Loucy (cell line): ENCODE measurements around the gene DNAJB6.
A peak's percentile ranks its signal among the peaks of the same experiment; 100 is the strongest.

Experiments
- H2AFZ ChIP-seq: fragments of 200-600 bp; sonication (generic); 2 replicates; pipeline ENCODE4 v1.6.0; 2016; ENCODE audit warnings: antibody characterized with exemption, mild to moderate bottlenecking, low read length, moderate library complexity
- H3F3A ChIP-seq: fragments of 200-600 bp; 2 replicates; pipeline ENCODE4 v1.6.0; 2016; ENCODE audit warnings: antibody characterized with exemption, low read depth, mild to moderate bottlenecking
- H3K27me3 ChIP-seq: fragments of 200-600 bp; sonication (generic); 2 replicates; pipeline ENCODE4 v1.6.1; 2014; ENCODE audit warnings: low read length, mild to moderate bottlenecking; ENCODE audit not compliant: insufficient read depth, poor library complexity, severe bottlenecking
- H3K36me3 ChIP-seq: fragments of 200-600 bp; sonication (generic); 2 replicates; pipeline ENCODE4 v1.6.1; 2016; ENCODE audit warnings: low read length; ENCODE audit not compliant: insufficient read depth
- H3K4me1 ChIP-seq: fragments of 200-600 bp; sonication (generic); 2 replicates; pipeline ENCODE4 v1.5.1; 2014; ENCODE audit warnings: low read length, mild to moderate bottlenecking; ENCODE audit not compliant: insufficient read depth, poor library complexity, severe bottlenecking
- H3K4me2 ChIP-seq: fragments of 200-600 bp; sonication (generic); 2 replicates; pipeline ENCODE4 v1.6.0; 2014; ENCODE audit warnings: antibody characterized with exemption, low read length, low read depth, mild to moderate bottlenecking; ENCODE audit not compliant: poor library complexity, severe bottlenecking
- H3K4me3 ChIP-seq: fragments of 200-600 bp; sonication (generic); 2 replicates; pipeline ENCODE4 v1.5.1; 2014; ENCODE audit warnings: low read length, mild to moderate bottlenecking, mixed read lengths; ENCODE audit not compliant: poor library complexity, severe bottlenecking
- H3K79me2 ChIP-seq: fragments of 200-600 bp; sonication (generic); 2 replicates; pipeline ENCODE4 v1.6.1; 2014; ENCODE audit warnings: low read length; ENCODE audit not compliant: insufficient read depth
- H3K9ac ChIP-seq: fragments of 200-600 bp; sonication (generic); 2 replicates; pipeline ENCODE4 v1.6.0; 2014; ENCODE audit warnings: mild to moderate bottlenecking, low read depth, low read length, moderate library complexity; ENCODE audit not compliant: poor library complexity, severe bottlenecking
- H3K9me2 ChIP-seq: fragments of 200-600 bp; sonication (generic); replicated peaks from 2 replicates; pipeline ENCODE4 v1.6.1; 2016; ENCODE audit warnings: low read depth, low read length, mixed read lengths
- H3K9me3 ChIP-seq: fragments of 200-600 bp; sonication (generic); 2 replicates; pipeline ENCODE4 v1.6.1; 2014; ENCODE audit warnings: mild to moderate bottlenecking, antibody characterized with exemption, low read length, low read depth; ENCODE audit not compliant: insufficient read depth
- H4K20me1 ChIP-seq: fragments of 200-600 bp; sonication (generic); 2 replicates; pipeline ENCODE4 v1.6.0; 2014; ENCODE audit warnings: antibody characterized with exemption, low read length, mild to moderate bottlenecking; ENCODE audit not compliant: insufficient read depth, poor library complexity, severe bottlenecking
- EZH2phosphoT487 ChIP-seq: fragments of 200-600 bp; IDR thresholded peaks from 2 replicates; pipeline ENCODE4 v1.6.1; 2018; ENCODE audit warnings: antibody characterized with exemption, mild to moderate bottlenecking, moderate library complexity, borderline replicate concordance
- TF ChIP-seq, protein P1 (sequence below): fragments of 200-600 bp; sonication (generic); conservative IDR thresholded peaks from 2 replicates; pipeline ENCODE4 v1.5.1; 2014; ENCODE audit warnings: mild to moderate bottlenecking, antibody characterized with exemption, low read length

DNAJB6 gene

DNA sequence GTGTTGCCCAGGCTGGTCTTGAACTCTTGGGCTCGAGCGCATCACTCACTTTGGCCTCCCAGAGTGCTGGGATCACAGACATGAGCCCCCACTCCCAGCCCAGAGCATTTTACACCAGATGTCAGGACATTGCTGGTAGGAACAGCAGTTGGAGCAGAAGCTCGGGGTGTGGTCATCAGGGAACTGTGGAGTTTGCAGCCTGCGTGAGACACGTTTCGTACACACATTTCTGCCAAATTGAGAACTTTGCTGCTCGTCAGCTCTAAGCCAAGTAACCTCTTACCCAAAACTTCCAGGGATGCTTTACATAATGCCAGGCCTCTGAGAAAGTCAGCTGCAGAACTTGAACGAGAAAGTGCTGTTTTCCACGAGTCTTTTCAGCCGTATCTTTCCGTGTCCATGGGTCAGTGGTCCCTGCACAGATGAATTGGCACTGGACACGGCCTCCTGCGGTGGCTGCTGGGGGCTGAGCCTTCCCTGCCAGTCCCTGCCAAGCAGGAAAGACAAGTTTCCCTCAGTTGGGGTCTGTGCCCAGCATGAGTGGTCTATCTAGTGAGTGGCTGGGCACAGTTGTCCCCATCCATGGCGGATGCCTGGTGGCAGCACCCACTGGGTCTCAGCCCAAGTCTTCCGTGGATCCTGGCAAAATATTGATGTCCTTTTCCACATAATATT is 54.4 kb downstream of the DNAJB6 start:
- H3K27me3 ChIP-seq = no peaks in the 10 kb centered on the region
- H3K9me2 ChIP-seq = no peaks in the 10 kb centered on the region
- H4K20me1 ChIP-seq = peaks cover 54% of the 10 kb centered on the region
- H3K9ac ChIP-seq = no peak overlapping the region
- peaks cover 16% of the 10 kb centered on the region; the same call in 1 of the 2 replicates for H3F3A ChIP-seq
- H3K79me2 ChIP-seq = peaks cover 75% of the 10 kb centered on the region
- peak overlapping the region; percentile 58 for H3K4me3 ChIP-seq
- H3K36me3 ChIP-seq = peaks cover 65% of the 10 kb centered on the region
- TF ChIP-seq, protein P1, sequence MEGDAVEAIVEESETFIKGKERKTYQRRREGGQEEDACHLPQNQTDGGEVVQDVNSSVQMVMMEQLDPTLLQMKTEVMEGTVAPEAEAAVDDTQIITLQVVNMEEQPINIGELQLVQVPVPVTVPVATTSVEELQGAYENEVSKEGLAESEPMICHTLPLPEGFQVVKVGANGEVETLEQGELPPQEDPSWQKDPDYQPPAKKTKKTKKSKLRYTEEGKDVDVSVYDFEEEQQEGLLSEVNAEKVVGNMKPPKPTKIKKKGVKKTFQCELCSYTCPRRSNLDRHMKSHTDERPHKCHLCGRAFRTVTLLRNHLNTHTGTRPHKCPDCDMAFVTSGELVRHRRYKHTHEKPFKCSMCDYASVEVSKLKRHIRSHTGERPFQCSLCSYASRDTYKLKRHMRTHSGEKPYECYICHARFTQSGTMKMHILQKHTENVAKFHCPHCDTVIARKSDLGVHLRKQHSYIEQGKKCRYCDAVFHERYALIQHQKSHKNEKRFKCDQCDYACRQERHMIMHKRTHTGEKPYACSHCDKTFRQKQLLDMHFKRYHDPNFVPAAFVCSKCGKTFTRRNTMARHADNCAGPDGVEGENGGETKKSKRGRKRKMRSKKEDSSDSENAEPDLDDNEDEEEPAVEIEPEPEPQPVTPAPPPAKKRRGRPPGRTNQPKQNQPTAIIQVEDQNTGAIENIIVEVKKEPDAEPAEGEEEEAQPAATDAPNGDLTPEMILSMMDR = no peak
- TF ChIP-seq EZH2phosphoT487 = no peak
- peak overlapping the region; percentile 76 for H3K4me2 ChIP-seq
- H3K4me1 ChIP-seq = peaks cover 36% of the 10 kb centered on the region
- H3K9me3 ChIP-seq = no peaks in the 10 kb centered on the region
- H2AFZ ChIP-seq = no peak overlapping the region

DNA sequence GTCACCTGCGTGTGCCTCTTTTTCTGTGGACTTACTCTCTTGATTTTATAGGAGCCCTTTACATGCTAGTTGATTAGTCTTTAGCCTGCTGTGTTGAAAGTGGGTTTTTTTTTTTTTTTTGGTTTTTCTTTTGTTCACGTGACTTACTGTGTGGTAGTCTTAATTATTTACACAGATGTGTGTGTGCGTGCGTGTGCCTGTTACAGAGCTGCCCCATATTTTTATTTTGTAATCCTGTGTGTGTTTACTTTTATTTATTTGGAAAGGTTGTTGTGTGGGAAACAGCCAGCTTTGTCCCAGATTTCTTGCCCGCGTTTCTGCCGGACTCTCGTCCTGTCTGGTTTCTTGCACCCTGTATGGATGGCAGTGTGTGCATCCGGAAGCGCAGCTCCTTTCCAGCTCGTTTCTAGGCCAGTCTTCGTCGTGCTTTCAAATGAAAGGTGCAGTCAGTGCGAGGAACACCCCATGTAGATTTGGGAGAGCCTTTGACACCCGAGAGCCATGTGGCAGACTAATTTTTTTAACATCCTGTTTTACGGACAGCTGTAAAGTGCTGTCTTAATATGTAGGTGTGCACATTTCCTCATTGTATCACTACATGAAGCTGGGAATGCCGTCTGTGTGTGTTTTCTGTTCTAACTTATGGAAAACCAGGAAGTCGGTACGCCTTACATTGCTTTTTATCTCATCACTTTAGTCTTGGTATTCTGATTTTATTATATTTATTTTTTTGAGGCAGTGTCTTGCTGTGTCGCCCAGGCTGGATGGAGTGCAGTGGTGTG is 55.6 kb downstream of the DNAJB6 start:
- Histone ChIP-seq H3F3A (0 out of 2 replicates have a peak, but pooled peaks cover 10% of the 10 kb centered on the region), H3K27me3 (no peaks in the 10 kb centered on the region), H4K20me1 (peaks cover 60% of the 10 kb centered on the region), H3K9me3 (no peaks in the 10 kb centered on the region), H3K4me1 (peaks cover 29% of the 10 kb centered on the region), H3K9ac (no peak overlapping the region), H2AFZ (no peak overlapping the region), H3K36me3 (peaks cover 63% of the 10 kb centered on the region), H3K9me2 (no peaks in the 10 kb centered on the region), H3K79me2 (peaks cover 76% of the 10 kb centered on the region), H3K4me3 (no peak overlapping the region), H3K4me2 (no peak overlapping the region)
- TF ChIP-seq EZH2phosphoT487 = no peak

DNA sequence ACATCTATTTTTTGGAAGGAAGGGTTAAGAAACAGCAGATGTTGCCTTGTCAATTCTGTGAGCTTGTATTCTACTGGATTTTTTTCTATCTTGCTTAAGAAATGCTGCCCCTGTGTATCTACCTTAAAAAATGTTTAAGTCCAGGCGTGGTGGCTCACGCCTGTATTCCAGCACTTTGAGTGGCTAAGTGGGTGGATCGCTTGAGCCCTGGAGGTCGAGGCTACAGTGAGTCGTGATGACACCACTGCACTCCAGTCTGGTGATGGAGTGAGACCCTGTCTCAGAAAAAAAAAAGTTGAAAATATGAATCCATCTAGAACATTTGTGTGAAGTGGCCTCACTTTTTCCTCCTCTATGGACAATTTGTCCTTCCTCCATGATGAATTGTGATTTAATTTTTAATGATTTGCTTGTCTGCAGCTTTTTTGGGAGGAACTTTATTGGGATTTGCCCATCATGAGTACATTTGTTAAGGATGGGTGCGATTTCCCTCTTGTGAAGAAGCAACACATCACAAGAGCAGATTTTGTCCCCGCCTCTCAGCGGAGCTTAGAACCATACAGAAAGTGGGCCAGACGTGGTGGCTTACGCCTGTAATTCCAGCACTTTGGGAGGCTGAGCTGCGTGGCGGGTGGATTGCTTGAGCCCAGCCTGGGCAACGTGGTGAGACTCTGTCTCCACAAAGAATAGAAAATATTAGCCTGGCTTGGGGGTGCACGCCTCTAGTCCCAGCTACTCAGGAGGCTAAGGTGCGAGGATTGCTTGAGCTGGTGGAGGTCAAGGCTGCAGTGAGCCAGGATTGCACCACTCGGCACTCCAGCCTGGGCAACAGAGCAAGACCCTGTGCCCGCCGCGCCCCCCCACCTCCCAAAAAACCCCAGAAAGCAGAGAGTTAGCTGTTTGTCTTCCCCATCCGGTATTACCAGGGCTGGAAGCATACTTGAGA is 57.7 kb downstream of the DNAJB6 start:
- Histone ChIP-seq H3K27me3 (no peaks in the 10 kb centered on the region), H2AFZ (no peak overlapping the region), H3K9me3 (no peaks in the 10 kb centered on the region), H3K4me3 (no peak overlapping the region), H3F3A (0 out of 2 replicates have a peak, but pooled peaks cover 9% of the 10 kb centered on the region), H4K20me1 (peaks cover 56% of the 10 kb centered on the region), H3K4me2 (no peak overlapping the region), H3K9ac (no peak overlapping the region), H3K79me2 (peaks cover 69% of the 10 kb centered on the region), H3K36me3 (peaks cover 52% of the 10 kb centered on the region), H3K4me1 (peaks cover 27% of the 10 kb centered on the region), H3K9me2 (no peaks in the 10 kb centered on the region)
- TF ChIP-seq EZH2phosphoT487 = no peak
- TF ChIP-seq, protein P1 = no peak
